ENCODE data around the gene SLC35D2.
A peak's percentile ranks its signal among the peaks of the same experiment; 100 is the strongest.
"Not testable (repeated sequence)": the region's sequence is repeated elsewhere in the genome, so short reads cannot be mapped to it uniquely, and the experiment has no call there.

The SLC35D2 gene

DNA sequence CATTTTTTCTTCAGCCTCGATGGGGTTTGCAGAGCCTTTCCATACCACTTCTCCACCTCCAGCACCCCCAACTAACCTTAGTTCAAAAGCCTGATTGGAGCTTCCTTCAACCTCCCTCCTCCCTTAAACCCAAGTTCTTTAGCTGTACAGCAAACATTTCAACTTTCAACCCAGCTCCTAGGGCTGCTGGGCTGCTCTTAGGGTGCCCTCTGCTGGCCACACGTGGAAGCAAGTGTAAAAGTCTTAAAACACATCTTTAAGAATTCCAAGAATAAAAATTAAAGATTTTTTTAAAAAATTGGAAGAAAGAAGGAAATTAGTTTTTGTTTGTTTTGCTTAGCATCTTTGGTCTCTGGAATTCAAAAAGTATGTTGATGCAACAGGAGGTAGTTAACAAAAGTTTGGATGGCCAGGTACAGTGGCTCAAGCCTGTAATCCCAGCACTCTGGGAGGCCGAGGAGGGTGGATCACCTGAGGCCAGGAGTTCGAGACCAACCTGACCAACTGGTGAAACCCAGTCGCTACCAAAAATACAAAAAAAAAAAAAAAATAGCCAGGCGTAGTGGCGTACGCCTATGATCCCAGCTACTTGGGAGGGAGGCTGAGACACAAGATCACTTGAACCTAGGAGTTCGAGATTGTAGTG lies 66.1 kb downstream of the SLC35D2 start:
- DNase-seq (ENCODE audit: low spot score) (peak; percentile 62), FAIRE-seq (no peak)

DNA sequence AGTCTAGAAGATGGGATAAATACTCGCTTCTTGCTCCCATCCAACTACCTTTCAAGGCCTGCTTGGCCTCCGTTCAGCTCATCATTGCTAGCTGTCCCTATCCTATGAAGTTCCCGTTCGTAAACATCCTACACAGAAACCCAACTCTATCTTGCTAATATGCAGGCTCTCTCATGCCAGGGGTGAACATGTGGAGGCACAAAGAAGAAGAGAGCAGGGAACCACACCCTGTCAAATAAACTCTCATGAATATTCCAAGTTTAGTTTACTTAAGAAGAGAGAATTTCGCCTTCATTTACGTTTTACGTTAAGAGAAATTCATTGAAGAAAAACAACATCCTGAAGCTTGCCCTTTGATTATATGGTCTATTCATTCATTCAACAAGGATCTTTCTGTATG lies 73.7 kb downstream of the SLC35D2 start:
- DNase-seq (ENCODE audit: low spot score) (no peak), FAIRE-seq (no peak)

DNA sequence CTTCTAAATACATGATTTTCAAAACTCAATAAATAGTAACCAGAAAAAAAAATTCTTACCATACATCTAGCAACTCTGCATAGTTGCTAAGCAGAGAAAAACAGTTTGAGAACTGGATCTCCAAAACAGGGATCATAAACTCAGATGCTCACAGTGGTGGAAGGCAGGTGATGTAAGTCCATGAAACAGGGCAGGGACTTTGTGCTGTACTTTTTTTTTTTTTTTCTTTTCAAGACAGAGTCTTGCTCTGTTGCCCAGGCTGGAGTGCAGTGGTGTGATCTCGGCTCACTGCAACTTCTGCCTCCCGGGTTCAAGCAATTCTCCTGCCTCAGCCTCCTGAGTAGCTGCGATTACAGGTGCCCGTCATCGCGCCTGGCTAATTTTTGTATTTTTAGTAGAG lies 76.6 kb downstream of the SLC35D2 start:
- not testable (repeated sequence) for FAIRE-seq; DNase-seq (ENCODE audit: low spot score)

DNA sequence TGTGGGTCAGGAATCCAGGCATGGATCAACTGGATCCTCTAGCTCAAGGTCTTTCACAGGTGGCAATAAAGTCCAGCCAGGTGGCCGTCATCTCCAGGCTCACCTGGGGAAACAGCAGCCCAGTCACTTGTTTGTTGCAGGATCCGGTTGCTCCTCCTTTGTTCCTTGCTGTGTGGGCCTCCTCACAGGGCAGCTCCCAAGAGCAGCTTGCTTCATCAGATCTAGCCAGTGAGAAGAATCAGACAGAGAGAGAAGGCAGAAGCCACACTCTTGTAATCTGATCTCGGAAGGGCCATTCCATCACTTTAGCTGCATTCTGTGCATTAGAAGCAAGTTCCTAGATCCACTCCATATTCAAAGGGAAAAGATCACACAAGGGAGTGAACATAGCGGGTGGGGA lies 78.3 kb downstream of the SLC35D2 start:
- FAIRE-seq (no peak), DNase-seq (ENCODE audit: low spot score) (no peak)

DNA sequence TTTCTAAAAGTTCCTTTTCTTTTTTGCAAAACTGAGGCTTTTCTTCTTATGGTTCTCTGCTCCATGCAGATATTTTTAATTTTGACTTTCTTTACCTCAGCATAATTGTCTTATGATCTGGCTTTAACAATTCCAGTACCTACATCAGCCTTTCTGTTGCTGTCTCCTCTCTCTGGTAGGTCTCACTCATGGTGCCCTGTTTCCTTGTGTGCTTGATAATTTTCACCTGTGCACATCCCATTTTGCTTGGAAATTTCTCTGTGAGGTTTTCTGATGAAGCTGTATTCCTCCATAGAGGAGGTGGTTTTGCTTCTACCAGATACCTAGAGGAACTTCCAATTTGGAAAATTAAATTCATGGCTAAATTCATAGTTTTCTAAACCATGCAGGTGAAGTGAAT lies 79.3 kb downstream of the SLC35D2 start:
- FAIRE-seq (no peak), DNase-seq (ENCODE audit: low spot score) (no peak)

DNA sequence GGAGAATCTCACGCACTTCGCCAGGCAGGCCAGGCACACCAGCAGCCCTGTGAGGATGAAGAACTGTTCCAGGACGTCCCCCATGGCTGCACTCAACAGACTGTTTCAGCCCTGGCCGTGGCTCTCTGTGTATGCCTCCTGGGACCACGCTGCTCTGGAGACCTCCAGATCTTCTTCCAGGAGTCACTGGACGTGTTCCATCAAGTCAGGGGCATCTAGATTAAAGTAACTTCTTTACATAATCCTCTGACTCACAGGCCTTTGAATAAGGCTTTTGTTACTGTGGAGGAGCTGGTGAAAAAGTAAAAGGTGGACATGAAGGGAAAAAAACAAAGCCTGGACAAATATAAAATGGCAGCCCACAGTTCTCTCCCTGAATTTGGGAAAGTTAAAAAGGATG lies 81.5 kb downstream of the SLC35D2 start, which contains the start of gene HSD17B3:
TSS of gene HSD17B3 (minus strand) at position 156 of the 400 bp plus-strand sequence. CDS start at position 84, 72 bp downstream.
- FAIRE-seq (no peak), DNase-seq (ENCODE audit: low spot score) (peak; percentile 30)

DNA sequence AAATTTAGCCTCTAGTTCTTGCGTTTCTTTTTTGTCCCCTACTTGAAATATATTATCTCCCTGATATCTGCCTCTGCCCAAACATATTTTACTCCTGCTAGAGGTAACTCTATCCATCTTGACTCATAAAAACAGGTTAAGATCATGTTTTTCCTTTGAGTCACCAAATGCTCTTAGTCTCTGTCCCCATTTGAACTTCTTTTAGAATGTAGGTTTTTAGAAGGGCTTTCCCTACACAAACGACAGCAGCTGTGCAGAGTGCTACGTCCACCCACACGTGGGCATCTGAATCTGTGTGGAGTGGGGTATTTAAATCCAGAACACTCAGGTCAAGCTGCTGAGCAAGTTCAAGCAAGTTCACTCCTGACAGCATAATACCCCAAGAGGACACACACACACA lies 83.7 kb downstream of the SLC35D2 start:
- DNase-seq (ENCODE audit: low spot score) (peak; percentile 45), FAIRE-seq (no peak)

DNA sequence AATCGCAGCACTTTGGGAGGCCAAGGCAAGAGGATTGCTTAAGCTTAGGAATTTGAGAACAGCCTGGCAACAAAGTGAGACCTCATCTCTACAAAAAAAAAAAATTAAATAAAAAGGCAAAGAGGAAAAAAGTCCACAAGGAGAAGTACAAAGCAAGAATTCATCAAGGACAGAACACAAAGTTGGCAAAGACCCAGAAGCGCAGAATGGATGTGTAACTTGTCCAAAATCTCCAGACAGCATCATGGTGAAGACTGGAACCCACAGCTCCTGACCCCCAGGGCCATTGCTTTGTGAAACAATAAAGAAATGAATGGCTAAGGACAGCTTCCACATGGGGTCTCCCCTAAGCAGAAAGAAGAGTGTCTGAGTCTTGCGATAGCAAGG lies 89.4 kb downstream of the SLC35D2 start:
- DNase-seq (ENCODE audit: low spot score) (no peak), FAIRE-seq (no peak)

DNA sequence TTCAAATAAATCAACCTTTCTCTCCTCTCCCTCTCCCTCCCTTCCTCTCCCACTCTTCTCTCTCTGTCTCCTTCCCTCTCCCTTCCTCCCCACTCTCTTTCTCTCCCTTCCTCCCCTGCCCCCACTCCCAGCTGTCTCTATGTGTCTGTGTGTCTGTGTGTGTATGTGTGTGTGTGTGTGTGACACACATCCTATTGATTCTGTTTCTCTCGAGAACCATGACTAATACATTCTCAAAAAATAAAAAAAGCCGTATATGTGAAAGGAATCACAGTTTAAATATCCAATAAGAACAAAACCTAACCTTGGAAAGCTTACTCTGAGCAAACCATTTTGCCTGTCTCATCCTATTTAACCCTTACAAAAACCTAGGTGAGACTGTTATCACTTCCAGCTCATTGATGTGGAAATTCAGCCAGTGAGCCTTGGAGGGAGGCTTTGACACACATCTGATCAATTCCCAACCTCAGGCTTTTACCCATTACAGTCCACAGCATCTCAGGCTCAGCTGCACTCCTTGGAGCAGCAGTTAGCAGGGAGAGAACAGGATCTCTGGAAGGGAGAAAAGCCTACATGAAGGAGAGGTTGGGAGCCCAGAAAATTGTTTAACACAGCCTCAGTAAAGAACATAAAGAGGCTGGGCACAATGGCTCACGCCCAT lies 89.9 kb downstream of the SLC35D2 start:
- DNase-seq (ENCODE audit: low spot score) (peak; percentile 23), FAIRE-seq (no peak)

DNA sequence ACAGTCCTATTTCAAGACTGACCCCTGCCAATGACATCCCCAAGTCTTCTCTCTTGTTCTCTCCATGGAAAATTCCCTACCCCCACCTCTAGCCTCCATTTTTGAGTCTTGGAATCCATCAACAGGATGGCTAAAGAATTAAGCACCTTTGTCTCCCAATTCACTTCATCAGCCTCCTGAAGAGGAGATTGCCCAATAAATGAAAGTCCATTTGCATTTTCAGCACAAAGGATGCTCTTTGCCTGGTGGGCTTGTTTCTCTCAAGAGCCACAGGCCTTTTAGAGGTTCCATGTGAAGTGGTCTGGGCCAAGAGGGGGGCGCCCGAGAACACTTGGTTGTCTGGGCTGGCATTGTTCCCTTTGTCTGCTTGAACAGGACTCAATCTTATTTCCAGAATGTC lies 94.1 kb downstream of the SLC35D2 start:
- no peak for FAIRE-seq
- DNase-seq (ENCODE audit: low spot score) = no peak

DNA sequence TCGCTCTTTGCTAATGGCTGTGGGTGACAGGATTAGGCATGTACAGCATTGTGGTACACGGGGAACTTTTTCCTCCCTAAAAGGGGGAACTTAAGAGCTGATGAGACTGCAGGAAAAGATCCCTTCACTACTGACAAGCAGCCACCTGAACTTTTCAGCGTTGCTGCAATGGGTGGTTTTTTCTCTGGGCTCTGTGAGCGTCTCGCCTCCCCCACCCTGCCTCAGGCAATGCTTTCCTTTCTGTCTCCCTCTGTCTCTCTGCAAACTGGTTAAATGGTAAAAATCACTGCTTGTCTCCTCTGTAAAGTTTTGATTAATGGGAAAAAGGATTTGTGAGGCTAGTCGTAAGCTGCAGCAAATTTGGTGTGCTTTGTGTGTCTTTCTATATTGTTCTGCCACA lies 101.9 kb downstream of the SLC35D2 start:
- FAIRE-seq = no peak
- DNase-seq (ENCODE audit: low spot score) = no peak

DNA sequence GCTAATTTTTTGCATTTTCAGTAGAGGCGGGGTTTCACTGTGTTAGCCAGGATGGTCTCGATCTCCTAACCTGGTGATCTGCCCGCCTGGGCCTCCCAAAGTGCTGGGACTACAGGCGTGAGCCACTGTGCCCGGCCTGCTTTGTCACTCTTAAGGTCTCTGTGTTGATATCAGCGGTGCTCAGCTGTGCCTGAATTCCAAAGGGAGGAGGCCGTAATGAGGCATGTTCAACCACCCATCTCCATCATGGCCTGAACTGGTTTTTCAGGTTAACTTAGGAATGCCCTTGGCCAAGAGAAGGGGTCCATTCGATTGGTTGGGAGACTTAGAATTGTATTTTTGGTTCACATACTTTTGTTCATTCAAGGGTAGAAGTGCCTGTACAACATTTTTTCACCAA lies 103.6 kb downstream of the SLC35D2 start:
- no peak for DNase-seq (ENCODE audit: low spot score)
- FAIRE-seq = no peak

DNA sequence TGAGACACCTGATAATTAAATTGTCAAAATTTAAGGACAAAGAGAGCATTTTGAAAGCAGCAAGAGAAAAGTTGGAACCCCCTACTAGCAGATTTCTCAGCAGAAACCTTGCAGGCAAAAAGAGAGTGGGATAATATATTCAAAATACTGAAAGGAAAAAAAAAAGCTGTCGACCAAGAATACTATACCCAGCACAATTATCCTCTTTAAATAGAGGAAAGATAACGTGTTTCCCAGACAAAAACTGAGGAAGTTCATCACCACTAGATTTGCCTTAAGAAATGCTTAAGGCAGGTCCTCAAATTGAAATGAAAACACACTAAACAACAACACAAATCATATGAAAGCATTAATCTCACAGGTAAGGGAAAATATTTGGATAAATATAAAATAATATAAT lies 108.6 kb downstream of the SLC35D2 start:
- no peak for FAIRE-seq
- no peak for DNase-seq (ENCODE audit: low spot score)
